ENCODE measurements around the gene TERT.

The TERT gene

GRCh38 chr5:1223278-1223670 lies 71.6 kb downstream of the TERT start:
- Histone ChIP-seq H3K79me2 (ENCODE audit: insufficient read depth, low read length) (no peaks in the 10 kb centered on the region), H3K4me2 (ENCODE audit: low read depth, low read length, poor library complexity, severe bottlenecking) (no peak overlapping the region), H3K4me1 (ENCODE audit: insufficient read depth, low read length, poor library complexity, severe bottlenecking) (peaks cover 26% of the 10 kb centered on the region), H3K27me3 (ENCODE audit: insufficient read depth, low read length, poor library complexity, severe bottlenecking) (no peaks in the 10 kb centered on the region), H3K9ac (ENCODE audit: low read depth, low read length, poor library complexity, severe bottlenecking) (no peak overlapping the region), H3K9me3 (ENCODE audit: insufficient read depth, low read depth, low read length) (no peaks in the 10 kb centered on the region), H3K9me2 (replicated peaks; ENCODE audit: low read depth, low read length) (no peaks in the 10 kb centered on the region), H3K36me3 (ENCODE audit: insufficient read depth, low read length) (no peaks in the 10 kb centered on the region), H3F3A (ENCODE audit: low read depth) (peaks cover 12% of the 10 kb centered on the region), H4K20me1 (ENCODE audit: insufficient read depth, low read length, poor library complexity, severe bottlenecking) (no peaks in the 10 kb centered on the region), H2AFZ (ENCODE audit: low read length) (no peak overlapping the region), H3K4me3 (ENCODE audit: low read length, poor library complexity, severe bottlenecking) (no peak overlapping the region)
- TF ChIP-seq CTCF (conservative IDR thresholded peaks at IDR 0.05; ENCODE audit: low read length) = no peak
- TF ChIP-seq EZH2phosphoT487 (IDR thresholded peaks at IDR 0.05; ENCODE audit: borderline replicate concordance) = no peak

GRCh38 chr5:1222621-1223277 lies 72.1 kb downstream of the TERT start:
- no peaks in the 10 kb centered on the region for H3K9me2 ChIP-seq (replicated peaks; ENCODE audit: low read depth, low read length)
- no peaks in the 10 kb centered on the region for H3K36me3 ChIP-seq (ENCODE audit: insufficient read depth, low read length)
- H3K9ac ChIP-seq (ENCODE audit: low read depth, low read length, poor library complexity, severe bottlenecking) = no peak overlapping the region
- no peaks in the 10 kb centered on the region for H3K27me3 ChIP-seq (ENCODE audit: insufficient read depth, low read length, poor library complexity, severe bottlenecking)
- H3K4me1 ChIP-seq (ENCODE audit: insufficient read depth, low read length, poor library complexity, severe bottlenecking) = peaks cover 26% of the 10 kb centered on the region
- H3K4me2 ChIP-seq (ENCODE audit: low read depth, low read length, poor library complexity, severe bottlenecking) = no peak overlapping the region
- H3F3A ChIP-seq (ENCODE audit: low read depth) = peaks cover 7% of the 10 kb centered on the region
- H3K9me3 ChIP-seq (ENCODE audit: insufficient read depth, low read depth, low read length) = no peaks in the 10 kb centered on the region
- H3K79me2 ChIP-seq (ENCODE audit: insufficient read depth, low read length) = no peaks in the 10 kb centered on the region
- no peak for TF ChIP-seq EZH2phosphoT487 (IDR thresholded peaks at IDR 0.05; ENCODE audit: borderline replicate concordance)
- TF ChIP-seq CTCF (conservative IDR thresholded peaks at IDR 0.05; ENCODE audit: low read length) = no peak
- H3K4me3 ChIP-seq (ENCODE audit: low read length, poor library complexity, severe bottlenecking) = no peak overlapping the region
- H2AFZ ChIP-seq (ENCODE audit: low read length) = no peak overlapping the region
- H4K20me1 ChIP-seq (ENCODE audit: insufficient read depth, low read length, poor library complexity, severe bottlenecking) = no peaks in the 10 kb centered on the region

- H3F3A ChIP-seq (ENCODE audit: low read depth) = peaks cover 1% of the 10 kb centered on the region
- H3K36me3 ChIP-seq (ENCODE audit: insufficient read depth, low read length) = no peaks in the 10 kb centered on the region
- H3K9ac ChIP-seq (ENCODE audit: low read depth, low read length, poor library complexity, severe bottlenecking) = no peak overlapping the region
- no peak overlapping the region for H2AFZ ChIP-seq (ENCODE audit: low read length)
- no peaks in the 10 kb centered on the region for H3K27me3 ChIP-seq (ENCODE audit: insufficient read depth, low read length, poor library complexity, severe bottlenecking)
- no peaks in the 10 kb centered on the region for H3K9me2 ChIP-seq (replicated peaks; ENCODE audit: low read depth, low read length)
- no peaks in the 10 kb centered on the region for H4K20me1 ChIP-seq (ENCODE audit: insufficient read depth, low read length, poor library complexity, severe bottlenecking)
- H3K4me1 ChIP-seq (ENCODE audit: insufficient read depth, low read length, poor library complexity, severe bottlenecking) = peaks cover 28% of the 10 kb centered on the region
- H3K4me3 ChIP-seq (ENCODE audit: low read length, poor library complexity, severe bottlenecking) = no peak overlapping the region
- H3K9me3 ChIP-seq (ENCODE audit: insufficient read depth, low read depth, low read length) = no peaks in the 10 kb centered on the region
- TF ChIP-seq EZH2phosphoT487 (IDR thresholded peaks at IDR 0.05; ENCODE audit: borderline replicate concordance) (no peak), CTCF (conservative IDR thresholded peaks at IDR 0.05; ENCODE audit: low read length) (no peak)
- H3K4me2 ChIP-seq (ENCODE audit: low read depth, low read length, poor library complexity, severe bottlenecking) = no peak overlapping the region
- no peaks in the 10 kb centered on the region for H3K79me2 ChIP-seq (ENCODE audit: insufficient read depth, low read length)
Observed at GRCh38 chr5:1222147-1222546, 72.7 kb downstream of the TERT start.
